Ishikawa (cell line): ENCODE results near the gene FAM237B.

Source experiments
- CEBPB ChIP-seq: IDR thresholded peaks from 2 replicates; pipeline ENCODE4 v1.6.1; 2012
- CREB1 ChIP-seq: IDR thresholded peaks from 2 replicates; pipeline ENCODE4 v1.6.1; 2012; ENCODE audit warnings: low read depth
- EGR1 ChIP-seq: IDR thresholded peaks from 2 replicates; pipeline ENCODE4 v1.6.1; 2012
- EP300 ChIP-seq: IDR thresholded peaks from 2 replicates; pipeline ENCODE4 v1.6.1; 2012; ENCODE audit warnings: borderline replicate concordance
- FOXM1 ChIP-seq: IDR thresholded peaks from 2 replicates; pipeline ENCODE4 v1.6.1; 2012; ENCODE audit warnings: low read depth, borderline replicate concordance
- MAX ChIP-seq: IDR thresholded peaks from 2 replicates; pipeline ENCODE4 v1.6.1; 2012
- NFIC ChIP-seq: IDR thresholded peaks from 2 replicates; pipeline ENCODE4 v1.6.1; 2012
- RAD21 ChIP-seq: IDR thresholded peaks from 2 replicates; pipeline ENCODE4 v1.6.1; 2012; ENCODE audit warnings: low read depth
- REST ChIP-seq: IDR thresholded peaks from 2 replicates; pipeline ENCODE4 v1.6.1; 2012; ENCODE audit warnings: low read depth, mild to moderate bottlenecking
- TAF1 ChIP-seq: IDR thresholded peaks from 2 replicates; pipeline ENCODE4 v1.6.1; 2012; ENCODE audit warnings: low read depth, mild to moderate bottlenecking
- TCF12 ChIP-seq: IDR thresholded peaks from 2 replicates; pipeline ENCODE4 v1.6.1; 2012; ENCODE audit warnings: low read depth
- TEAD4 ChIP-seq: IDR thresholded peaks from 2 replicates; pipeline ENCODE4 v1.6.1; 2012
- USF1 ChIP-seq: IDR thresholded peaks from 2 replicates; pipeline ENCODE4 v1.6.1; 2012
- YY1 ChIP-seq: IDR thresholded peaks from 2 replicates; pipeline ENCODE4 v1.6.1; 2012; ENCODE audit warnings: low read depth
- ZBTB7A ChIP-seq: IDR thresholded peaks from 2 replicates; pipeline ENCODE4 v1.6.1; 2012; ENCODE audit warnings: low read depth

The FAM237B gene

GRCh38 chr7:90298145-90299038 is 22.7 kb downstream of the FAM237B start:
- peak; percentile 70 for TF ChIP-seq RAD21
- no peak for TF ChIP-seq ZBTB7A

- TF ChIP-seq CEBPB, result no peak
- no peak for TF ChIP-seq EP300
- TF ChIP-seq TCF12, result no peak
- no peak for TF ChIP-seq CREB1
- TF ChIP-seq TAF1, result no peak
- no peak for TF ChIP-seq USF1
- no peak for TF ChIP-seq NFIC
- no peak for TF ChIP-seq RAD21
- no peak for TF ChIP-seq REST
- TF ChIP-seq MAX, result no peak
- TF ChIP-seq EGR1, result no peak
- TF ChIP-seq YY1, result no peak
- no peak for TF ChIP-seq FOXM1
- TF ChIP-seq TEAD4, result no peak
These were observed 30.6 kb downstream of the FAM237B start for GRCh38 chr7:90290244-90291113.

GRCh38 chr7:90288154-90288553 is 33.0 kb downstream of the FAM237B start:
- TF ChIP-seq YY1 (no peak), REST (peak; percentile 30; the same call in 1 of the 2 replicates)

- TF ChIP-seq FOXM1, result no peak
- TF ChIP-seq MAX, result no peak
- no peak for TF ChIP-seq YY1
- TF ChIP-seq CEBPB, result no peak
- TF ChIP-seq TCF12, result no peak
- TF ChIP-seq RAD21, result no peak
These were observed 44.9 kb downstream of the FAM237B start for GRCh38 chr7:90276033-90276728.

- no peak for TF ChIP-seq FOXM1
- no peak for TF ChIP-seq TAF1
- TF ChIP-seq USF1, result no peak
- TF ChIP-seq TCF12, result no peak
- no peak for TF ChIP-seq MAX
- TF ChIP-seq CREB1, result no peak
- no peak for TF ChIP-seq CEBPB
- TF ChIP-seq RAD21, result no peak
These were observed 46.9 kb downstream of the FAM237B start for GRCh38 chr7:90274161-90274560.

GRCh38 chr7:90272242-90272641 is 48.9 kb downstream of the FAM237B start:
- TF ChIP-seq RAD21, result no peak
- no peak for TF ChIP-seq TEAD4
